Effector memory CD8-positive, alpha-beta T cell (primary cell): ENCODE measurements around the gene SRPK1.

Experiments
- ATAC-seq: fragments of 150-1000 bp; cut with Tn5 transposase; replicated peaks from 2 replicates; pipeline ENCODE4 v1.10.0; 2021; ENCODE audit warnings: mild to moderate bottlenecking, moderate library complexity
- DNase-seq, 3 experiments: peaks; one replicate each; pipeline ENCODE4 v3.0.0; 2021
- H3K27ac Mint-ChIP-seq, 2 donors: one replicate each; pipeline ENCODE4 v1.8.0; 2022; ENCODE audit warnings: mild to moderate bottlenecking in 2 of 2, mixed read lengths in 2 of 2, moderate library complexity in 2 of 2
- H3K27me3 Mint-ChIP-seq, 2 donors: one replicate each; pipeline ENCODE4 v1.8.0; 2022; ENCODE audit warnings: mixed read lengths in 2 of 2
- H3K36me3 Mint-ChIP-seq: one replicate; pipeline ENCODE4 v1.8.0; 2022; ENCODE audit warnings: mild to moderate bottlenecking, moderate library complexity, mixed read lengths; ENCODE audit not compliant: insufficient read depth
- H3K4me1 Mint-ChIP-seq, 2 donors: one replicate each; pipeline ENCODE4 v1.8.0; 2022; ENCODE audit warnings: low read depth in 2 of 2, mixed read lengths in 2 of 2
- H3K4me3 Mint-ChIP-seq, 2 donors: one replicate each; pipeline ENCODE4 v1.8.0; 2022; ENCODE audit warnings: mild to moderate bottlenecking in 2 of 2, mixed read lengths in 2 of 2, moderate library complexity in 2 of 2
- H3K9me3 Mint-ChIP-seq, 2 donors: one replicate each; pipeline ENCODE4 v1.8.0; 2022; ENCODE audit warnings: mixed read lengths in 2 of 2
- total RNA-seq, 9 experiments: gene quantifications; one replicate each; lab custom pipeline; 2026; lab: John Stamatoyannopoulos, UW

The SRPK1 gene
- 66.9 to 269 (median 132) reads per million in 9 experiments for total RNA-seq

GRCh38 chr6:35920793-35921732 is at the start of gene SRPK1:
SRPK1 (minus strand) TSS chr6:35921098; CDS start chr6:35921056, 42 bp downstream.
- Mint-ChIP-seq H3K4me3 (peak within 1 kb of the TSS; percentile 96 to 98), H3K9me3 (no peaks in the 10 kb centered on the region), H3K4me1 (peaks cover 33 to 50% of the 10 kb centered on the region in 2 donors), H3K27ac (peak within 1 kb of the TSS; percentile 87 to 96), H3K27me3 (no peaks in the 10 kb centered on the region), H3K36me3 (peaks cover 10% of the 10 kb centered on the region)
- DNase-seq (peak; percentile 66 to 72 (median 72)), ATAC-seq (peak; percentile 72)

- Mint-ChIP-seq H3K4me3 (no peak overlapping the region), H3K4me1 (no peaks in the 10 kb centered on the region), H3K27ac (no peak overlapping the region), H3K27me3 (no peaks in the 10 kb centered on the region), H3K9me3 (no peaks in the 10 kb centered on the region), H3K36me3 (no peaks in the 10 kb centered on the region)
- ATAC-seq (no peak), DNase-seq (no peak)
Measured at GRCh38 chr6:35970181-35970580, 49.3 kb upstream of the SRPK1 start.

GRCh38 chr6:35969646-35970045 is 48.7 kb upstream of the SRPK1 start:
- Mint-ChIP-seq H3K27ac (no peak overlapping the region), H3K27me3 (no peaks in the 10 kb centered on the region), H3K36me3 (no peaks in the 10 kb centered on the region), H3K4me3 (no peak overlapping the region), H3K9me3 (no peaks in the 10 kb centered on the region), H3K4me1 (no peaks in the 10 kb centered on the region)
- ATAC-seq (no peak), DNase-seq (no peak)

DNA sequence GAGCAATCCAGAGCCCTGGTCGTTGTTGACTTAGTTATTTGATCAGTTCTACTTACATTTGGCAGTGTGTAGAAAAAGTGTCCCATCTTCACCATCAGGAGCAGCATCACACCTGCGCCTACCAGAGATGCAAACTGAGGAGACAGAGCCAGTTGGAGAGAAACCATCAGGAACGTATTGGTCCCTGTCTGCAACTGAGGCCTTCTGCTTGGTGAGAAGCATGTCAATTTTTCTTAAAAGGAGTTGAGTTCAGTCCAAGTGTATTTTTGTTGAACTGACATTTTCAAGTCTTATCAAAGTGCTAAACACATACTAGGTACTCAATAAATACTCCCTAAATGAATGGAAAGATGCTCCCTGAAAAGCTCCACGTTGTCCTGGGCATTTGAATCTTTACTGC is 47.9 kb upstream of the SRPK1 start:
- ATAC-seq: no peak
- Mint-ChIP-seq H3K27ac (no peak overlapping the region), H3K36me3 (no peaks in the 10 kb centered on the region), H3K4me3 (no peak overlapping the region), H3K9me3 (no peaks in the 10 kb centered on the region), H3K27me3 (no peaks in the 10 kb centered on the region), H3K4me1 (no peaks in the 10 kb centered on the region)
- DNase-seq: no peak

DNA sequence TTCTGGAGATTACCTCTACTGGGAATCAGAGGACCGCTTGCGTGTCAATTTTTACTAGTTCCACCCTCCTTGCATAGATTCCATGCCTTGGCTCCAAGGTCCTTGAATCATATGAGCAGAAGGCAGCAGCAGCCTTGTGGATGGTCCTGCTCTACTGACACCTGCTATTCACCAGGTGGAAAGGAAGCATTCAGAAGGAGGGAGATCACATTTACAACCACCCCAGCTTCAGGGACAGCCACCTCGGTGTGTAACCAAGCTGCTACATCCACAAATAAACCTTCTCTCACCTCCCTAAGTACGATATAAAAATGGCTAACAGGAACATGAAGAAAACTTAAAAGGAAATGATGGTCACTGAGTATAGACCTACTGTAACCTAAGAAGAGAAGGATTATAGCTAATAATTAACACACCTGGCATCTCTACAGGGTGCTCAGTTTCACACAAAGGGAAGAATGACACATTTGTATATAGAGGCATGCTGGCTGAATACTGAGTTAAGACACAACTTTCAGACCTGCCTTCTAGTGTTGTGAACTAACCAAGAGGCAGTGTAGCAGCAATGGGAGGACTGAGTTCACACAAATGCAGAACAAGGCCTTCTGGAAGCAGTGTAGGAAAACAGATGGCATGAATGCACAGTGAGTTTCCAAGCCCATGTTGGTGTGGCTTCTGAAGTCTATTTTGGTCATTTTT is 46.3 kb upstream of the SRPK1 start:
- Mint-ChIP-seq H3K27me3 (peaks cover 0 to 11% of the 10 kb centered on the region in 2 donors), H3K4me1 (no peaks in the 10 kb centered on the region), H3K36me3 (no peaks in the 10 kb centered on the region), H3K4me3 (no peak overlapping the region), H3K27ac (no peak overlapping the region), H3K9me3 (no peaks in the 10 kb centered on the region)
- no peak for ATAC-seq
- no peak for DNase-seq

DNA sequence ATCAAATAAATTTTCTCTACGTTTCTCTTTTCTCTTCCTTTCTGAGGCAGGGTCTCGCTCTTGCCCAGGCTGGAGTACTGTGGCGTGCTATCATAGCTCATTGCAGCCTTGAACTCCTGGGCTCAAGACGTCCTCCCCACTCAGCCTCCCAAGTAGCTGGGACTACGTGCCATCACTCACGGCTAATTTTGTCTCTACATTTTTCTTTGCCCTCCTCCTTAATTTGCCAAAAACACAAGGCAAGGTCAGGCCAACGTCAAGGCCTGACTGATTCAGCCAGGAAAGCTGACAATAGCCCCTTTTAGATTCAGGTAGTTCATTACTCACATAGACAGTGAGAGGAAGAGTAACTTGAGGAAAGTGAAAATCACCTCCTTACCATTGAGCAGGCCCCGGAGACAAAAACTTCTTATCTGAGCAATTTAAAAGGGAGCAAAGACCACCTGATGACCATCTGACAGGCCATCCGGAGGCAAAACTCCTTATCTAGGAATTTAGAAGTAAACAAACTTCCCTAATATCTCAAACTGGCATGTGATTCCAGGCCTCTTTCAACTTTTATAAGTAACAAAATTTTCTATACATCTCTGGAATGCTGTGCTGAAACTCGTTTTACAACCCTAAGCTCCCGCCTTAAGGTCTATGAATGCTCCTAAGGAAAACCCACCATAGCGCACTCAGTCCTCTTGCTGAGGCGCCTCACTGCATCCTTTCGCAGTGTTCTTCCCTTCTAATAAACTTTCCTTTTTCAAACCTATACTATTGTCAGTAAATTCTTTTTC is 42.1 kb upstream of the SRPK1 start:
- no peaks in the 10 kb centered on the region for H3K36me3 Mint-ChIP-seq
- peaks cover 29 to 50% of the 10 kb centered on the region in 2 donors for H3K27me3 Mint-ChIP-seq
- H3K27ac Mint-ChIP-seq: no peak overlapping the region
- H3K4me3 Mint-ChIP-seq: no peak overlapping the region
- no peaks in the 10 kb centered on the region for H3K4me1 Mint-ChIP-seq
- H3K9me3 Mint-ChIP-seq: no peaks in the 10 kb centered on the region
- DNase-seq (no peak), ATAC-seq (no peak)

DNA sequence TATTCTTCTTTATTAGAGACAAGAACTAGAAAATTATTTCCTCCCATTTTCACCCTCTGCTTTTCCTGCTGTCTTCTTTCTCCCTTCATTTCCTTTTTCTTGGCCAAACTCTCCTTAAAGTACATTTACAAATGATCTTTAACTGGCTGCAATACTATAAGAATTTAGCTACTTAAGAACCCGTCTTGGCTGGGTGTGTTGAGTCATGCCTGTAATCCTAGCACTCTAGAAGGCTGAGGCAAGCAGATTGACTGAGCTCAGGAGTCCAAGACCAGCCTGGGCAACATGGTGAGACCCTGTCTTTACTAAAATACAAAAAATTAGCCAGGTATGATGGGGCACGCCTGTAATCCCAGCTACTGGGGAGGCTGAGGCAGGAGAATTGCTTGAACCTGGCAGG is 39.3 kb upstream of the SRPK1 start:
- DNase-seq (no peak), ATAC-seq (no peak)
- peaks cover 34 to 67% of the 10 kb centered on the region in 2 donors for H3K27me3 Mint-ChIP-seq
- H3K27ac Mint-ChIP-seq: no peak overlapping the region
- no peaks in the 10 kb centered on the region for H3K4me1 Mint-ChIP-seq
- no peaks in the 10 kb centered on the region for H3K9me3 Mint-ChIP-seq
- no peak overlapping the region for H3K4me3 Mint-ChIP-seq
- H3K36me3 Mint-ChIP-seq: no peaks in the 10 kb centered on the region

DNA sequence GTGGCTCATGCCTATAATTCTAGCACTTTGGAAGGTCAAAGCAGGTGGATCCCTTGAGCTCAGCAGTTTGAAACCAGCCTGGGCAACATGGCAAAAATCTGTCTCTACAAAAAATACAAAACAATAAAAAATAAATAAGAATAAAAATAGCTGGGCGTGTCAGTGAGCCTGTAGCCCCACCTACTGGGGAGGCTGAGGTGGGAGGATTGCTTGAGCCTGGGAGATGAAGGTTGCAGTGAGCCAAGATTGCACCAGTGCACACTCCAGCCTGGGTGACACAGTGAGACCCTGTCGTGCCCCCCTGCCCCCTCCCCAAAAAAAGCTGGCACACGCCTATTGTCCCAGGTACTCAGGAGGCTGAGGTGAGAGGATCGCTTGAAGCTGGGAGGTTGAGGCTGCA is 35.1 kb upstream of the SRPK1 start:
- H3K36me3 Mint-ChIP-seq: no peaks in the 10 kb centered on the region
- H3K4me3 Mint-ChIP-seq: no peak overlapping the region
- no peaks in the 10 kb centered on the region for H3K4me1 Mint-ChIP-seq
- H3K27me3 Mint-ChIP-seq: peaks cover 24 to 44% of the 10 kb centered on the region in 2 donors
- ATAC-seq (no peak), DNase-seq (no peak)
- H3K27ac Mint-ChIP-seq: no peak overlapping the region
- H3K9me3 Mint-ChIP-seq: no peaks in the 10 kb centered on the region

GRCh38 chr6:35955521-35955920 is 34.6 kb upstream of the SRPK1 start:
- H3K4me1 Mint-ChIP-seq: no peaks in the 10 kb centered on the region
- no peak for DNase-seq
- H3K36me3 Mint-ChIP-seq: no peaks in the 10 kb centered on the region
- ATAC-seq: no peak
- no peak overlapping the region for H3K27ac Mint-ChIP-seq
- H3K9me3 Mint-ChIP-seq: no peaks in the 10 kb centered on the region
- H3K27me3 Mint-ChIP-seq: peaks cover 20 to 39% of the 10 kb centered on the region in 2 donors
- no peak overlapping the region for H3K4me3 Mint-ChIP-seq

GRCh38 chr6:35955071-35955470 is 34.2 kb upstream of the SRPK1 start:
- Mint-ChIP-seq H3K27ac (no peak overlapping the region), H3K27me3 (peaks cover 20 to 37% of the 10 kb centered on the region in 2 donors), H3K9me3 (no peaks in the 10 kb centered on the region), H3K4me3 (no peak overlapping the region), H3K4me1 (no peaks in the 10 kb centered on the region), H3K36me3 (no peaks in the 10 kb centered on the region)
- ATAC-seq (no peak), DNase-seq (no peak)

DNA sequence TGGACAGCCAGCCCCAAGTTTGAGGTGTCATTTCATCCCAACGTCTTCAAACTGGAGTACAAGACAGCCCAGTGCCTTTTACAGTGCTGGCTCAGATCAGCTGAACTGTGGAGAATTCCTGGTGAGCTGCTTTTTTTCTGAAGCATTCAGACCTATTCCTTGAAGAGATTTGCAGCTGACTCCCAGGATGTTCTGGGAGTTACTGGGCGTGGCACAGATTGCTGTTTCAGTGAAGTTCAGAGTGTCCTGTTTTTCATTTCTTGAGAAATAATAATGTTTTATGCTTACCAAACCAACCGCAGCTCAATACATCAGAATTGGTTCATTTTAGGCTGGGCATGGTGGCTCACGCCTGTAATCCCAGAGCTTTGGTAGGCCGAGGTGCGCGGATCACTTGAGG is 33.4 kb upstream of the SRPK1 start:
- Mint-ChIP-seq H3K4me3 (no peak overlapping the region), H3K27ac (no peak overlapping the region), H3K9me3 (no peaks in the 10 kb centered on the region), H3K4me1 (no peaks in the 10 kb centered on the region), H3K36me3 (no peaks in the 10 kb centered on the region), H3K27me3 (peaks cover 19 to 31% of the 10 kb centered on the region in 2 donors)
- no peak for ATAC-seq
- DNase-seq: no peak

GRCh38 chr6:35948725-35949124 is 27.8 kb upstream of the SRPK1 start:
- ATAC-seq (no peak), DNase-seq (no peak)
- H3K27me3 Mint-ChIP-seq: peaks cover 0 to 1% of the 10 kb centered on the region in 2 donors
- no peaks in the 10 kb centered on the region for H3K9me3 Mint-ChIP-seq
- H3K27ac Mint-ChIP-seq: no peak overlapping the region
- no peak overlapping the region for H3K4me3 Mint-ChIP-seq
- H3K4me1 Mint-ChIP-seq: no peaks in the 10 kb centered on the region
- no peaks in the 10 kb centered on the region for H3K36me3 Mint-ChIP-seq

DNA sequence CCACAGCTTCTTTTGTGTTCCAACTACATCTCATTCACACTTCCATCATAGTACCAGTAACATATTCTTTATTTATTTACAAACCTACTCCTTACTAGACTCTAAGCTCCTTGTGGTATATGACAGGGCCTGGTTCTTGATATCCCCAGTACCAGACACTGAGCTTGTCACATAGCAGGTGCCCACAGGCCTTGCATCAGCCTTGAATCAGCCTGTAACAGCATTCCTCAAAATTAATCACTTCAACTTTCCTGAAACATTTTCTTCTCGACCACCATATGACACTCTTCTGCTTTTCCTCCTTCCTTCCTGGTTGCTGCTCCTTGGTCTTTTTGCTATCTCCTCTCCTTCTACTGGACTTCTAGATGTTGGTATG is 24.7 kb upstream of the SRPK1 start:
- H3K4me3 Mint-ChIP-seq: no peak overlapping the region
- ATAC-seq (no peak), DNase-seq (no peak)
- no peaks in the 10 kb centered on the region for H3K4me1 Mint-ChIP-seq
- no peaks in the 10 kb centered on the region for H3K9me3 Mint-ChIP-seq
- no peaks in the 10 kb centered on the region for H3K36me3 Mint-ChIP-seq
- no peak overlapping the region for H3K27ac Mint-ChIP-seq
- H3K27me3 Mint-ChIP-seq: peaks cover 0 to 22% of the 10 kb centered on the region in 2 donors
